GOT3 (cell line): ENCODE measurements around the gene GALNT10.

Experiments
- DNase-seq: peaks from one replicate; lab custom pipeline; 2025; ENCODE audit warnings: mixed read lengths; lab: John Stamatoyannopoulos, UW

Gene GALNT10

DNA sequence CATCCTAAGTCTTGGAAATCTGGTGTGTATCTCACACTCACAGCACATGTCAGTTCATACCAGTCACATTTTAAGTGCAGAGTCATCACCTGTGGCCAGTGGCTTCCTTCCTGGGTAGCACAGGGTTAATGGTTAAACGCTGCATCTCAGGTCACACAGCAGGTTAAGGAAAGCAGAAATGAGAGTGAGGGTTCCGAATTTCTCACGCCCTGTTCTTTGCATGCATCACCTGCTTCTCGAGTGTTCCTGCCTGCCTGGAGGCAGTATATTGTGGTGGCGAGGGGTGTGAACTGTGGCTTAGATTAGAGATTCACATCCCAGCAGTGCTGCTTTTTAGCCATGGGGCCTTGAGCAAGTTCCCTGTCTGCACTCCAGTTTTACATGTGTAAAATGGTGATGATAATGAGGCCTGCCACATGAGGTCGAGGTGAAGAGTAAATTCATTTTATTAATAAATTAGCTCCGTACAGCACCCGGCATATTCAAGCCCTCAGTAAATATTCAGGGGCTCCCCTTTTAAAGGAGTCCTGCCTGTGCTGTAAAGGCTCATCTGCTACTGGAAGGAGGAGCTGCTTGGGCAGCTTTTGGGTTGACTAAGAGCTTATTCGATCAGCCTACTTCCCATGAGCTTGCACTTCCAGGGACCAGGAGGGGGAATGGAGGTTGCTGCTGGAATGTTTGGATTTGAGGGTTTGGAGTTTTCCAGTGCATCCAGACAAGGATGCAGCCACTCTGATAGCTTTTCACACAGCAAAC lies 194.1 kb downstream of the GALNT10 start:
- no peak for DNase-seq

DNA sequence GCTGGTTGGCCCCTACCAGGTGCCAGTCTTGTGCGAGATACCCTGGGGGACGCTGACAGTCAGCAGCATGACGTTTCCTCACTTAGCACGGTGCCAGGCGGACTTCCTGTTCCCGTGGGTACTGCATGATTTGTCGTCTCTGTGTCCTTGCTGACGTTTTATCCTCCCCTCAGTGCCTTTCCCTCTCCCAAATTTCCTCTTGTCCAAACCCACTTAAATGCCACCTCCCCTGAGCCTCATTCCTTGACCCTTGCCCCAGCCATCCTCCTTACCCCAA lies 194.6 kb downstream of the GALNT10 start:
- DNase-seq = no peak

DNA sequence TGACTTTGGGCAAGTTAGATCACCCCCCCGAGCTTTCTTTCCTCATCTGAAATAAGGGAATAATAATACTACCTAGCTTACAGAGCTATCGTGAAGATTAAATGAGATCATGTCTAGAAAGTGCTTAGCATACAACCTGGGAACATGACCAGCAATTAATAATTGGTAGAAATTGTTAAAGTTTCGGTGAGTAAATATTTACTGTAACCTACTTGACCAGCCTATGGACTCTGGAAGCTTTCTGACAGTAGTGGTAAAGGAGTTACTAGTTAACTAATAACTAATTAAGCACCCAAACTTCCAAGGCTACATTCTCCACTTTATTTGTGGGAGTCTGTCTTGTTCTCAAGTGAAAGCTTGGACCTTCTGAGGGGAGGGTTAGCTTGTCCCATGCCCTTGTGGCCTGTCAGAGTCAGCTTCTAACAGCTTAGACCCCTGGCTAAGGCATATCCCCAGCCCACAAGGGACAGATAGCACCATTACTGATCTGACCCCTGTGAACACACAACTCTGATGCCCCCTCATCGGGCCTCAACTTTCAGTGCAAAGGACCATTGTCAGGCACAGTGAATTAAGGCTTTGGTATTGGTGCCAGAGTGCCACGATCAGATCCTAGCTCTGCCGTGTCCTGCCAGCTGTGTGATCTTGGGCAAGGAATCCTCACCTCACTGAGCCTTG lies 196.6 kb downstream of the GALNT10 start:
- no peak for DNase-seq

DNA sequence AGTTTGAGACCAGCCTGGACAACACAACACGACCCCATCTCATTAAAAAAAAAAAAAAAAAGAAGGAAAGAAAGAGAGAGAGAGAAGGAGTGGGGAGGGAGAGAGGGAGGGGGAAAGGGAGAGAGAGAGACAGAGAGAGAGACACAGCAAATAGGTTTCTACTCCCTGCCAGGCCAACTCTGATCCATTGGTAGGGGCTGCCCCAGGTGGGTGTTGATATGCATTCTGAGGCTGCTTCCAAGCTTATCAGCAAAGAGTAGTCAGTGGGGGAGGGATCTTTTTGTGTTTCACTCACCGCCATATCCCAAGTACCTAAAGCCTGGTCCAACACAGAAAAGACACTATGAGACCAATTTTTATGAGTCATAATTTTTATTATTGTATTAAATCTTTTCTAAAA lies 198.3 kb downstream of the GALNT10 start:
- DNase-seq = no peak

DNA sequence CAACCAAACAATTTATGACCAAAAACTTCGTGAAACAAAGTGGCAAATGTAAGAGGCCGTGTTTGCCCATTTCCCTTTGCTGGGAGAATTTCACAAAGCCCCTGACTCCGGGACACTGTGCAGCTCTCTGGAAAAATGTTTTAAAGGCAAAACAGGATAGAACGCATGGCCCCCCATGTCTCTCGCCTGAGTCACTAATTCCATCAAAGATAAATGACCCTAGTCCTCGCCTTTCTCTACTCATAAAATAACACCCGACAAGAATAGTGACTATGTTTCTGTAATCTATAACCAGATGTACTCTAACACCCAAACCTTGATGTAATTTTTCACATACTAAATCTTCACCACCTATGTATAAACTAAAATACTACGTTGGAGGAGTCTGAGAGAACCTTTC lies 199.6 kb downstream of the GALNT10 start:
- no peak for DNase-seq

DNA sequence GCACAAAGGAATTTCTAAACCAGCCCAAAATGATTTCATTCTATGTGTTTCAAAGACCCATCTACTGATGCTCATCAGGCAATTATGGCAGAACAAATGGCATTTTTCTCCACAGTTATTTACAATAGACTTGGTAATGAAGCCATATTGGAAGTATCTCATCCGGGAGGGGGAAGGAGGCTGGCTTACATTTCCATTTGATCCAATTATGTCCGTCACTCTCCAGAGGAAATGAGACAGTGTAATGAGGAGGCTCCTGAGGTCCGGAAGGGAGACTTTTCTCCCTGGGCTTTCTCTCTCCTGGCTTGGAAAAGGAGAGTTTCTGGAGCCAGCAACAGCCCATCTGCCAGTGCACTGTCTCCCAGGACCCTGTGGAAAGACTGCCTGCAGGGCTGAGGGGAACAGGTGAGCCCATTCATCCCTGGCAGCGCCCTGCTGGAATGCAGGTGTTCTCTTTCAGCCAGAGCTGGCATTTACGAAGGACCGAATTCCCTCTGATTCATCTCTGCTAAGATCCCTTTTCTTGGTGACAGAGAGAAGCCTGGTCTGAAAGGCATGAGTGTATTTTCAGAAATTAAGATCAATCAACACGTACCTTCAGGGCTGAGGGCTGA lies 200.3 kb downstream of the GALNT10 start:
- no peak for DNase-seq

DNA sequence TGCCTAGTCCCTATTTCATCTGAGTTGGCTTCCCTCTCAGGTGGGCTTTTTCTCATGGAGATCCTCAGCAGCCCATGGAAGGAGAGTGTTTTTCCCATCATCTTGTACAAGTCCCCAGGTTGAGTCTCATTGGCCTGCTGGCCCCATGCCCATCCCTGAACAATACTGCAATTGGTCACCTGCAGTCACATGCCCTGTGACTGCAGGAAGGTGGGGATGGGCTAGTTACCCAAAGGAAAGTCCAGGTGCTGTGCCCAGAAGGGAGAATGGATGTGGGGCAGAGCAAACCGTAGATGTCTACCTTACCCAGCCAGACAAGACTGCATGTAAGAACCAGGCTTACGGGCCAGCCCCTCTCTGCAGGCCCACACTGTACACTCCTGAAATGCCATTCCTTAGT lies 201.3 kb downstream of the GALNT10 start:
- DNase-seq = no peak

DNA sequence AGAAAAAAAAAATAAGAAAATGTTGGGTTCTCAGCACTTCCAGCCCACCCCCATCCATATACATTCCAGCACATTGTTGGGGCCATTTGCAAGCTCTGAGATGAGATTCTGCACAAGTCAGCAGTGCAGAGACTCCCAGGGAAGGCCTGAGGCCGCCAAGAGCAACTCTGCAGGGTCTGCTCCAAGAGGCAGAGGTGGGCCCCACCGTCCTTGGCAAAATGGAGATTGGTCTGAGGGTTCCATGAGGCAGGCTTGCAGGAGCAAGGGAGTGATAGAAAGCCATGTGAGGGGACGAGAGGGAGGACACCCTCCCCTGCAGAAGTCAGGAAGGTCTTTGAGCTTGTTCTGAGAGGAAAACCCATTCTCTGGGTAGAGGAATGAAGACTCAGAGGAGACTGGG lies 203.3 kb downstream of the GALNT10 start:
- no peak for DNase-seq

DNA sequence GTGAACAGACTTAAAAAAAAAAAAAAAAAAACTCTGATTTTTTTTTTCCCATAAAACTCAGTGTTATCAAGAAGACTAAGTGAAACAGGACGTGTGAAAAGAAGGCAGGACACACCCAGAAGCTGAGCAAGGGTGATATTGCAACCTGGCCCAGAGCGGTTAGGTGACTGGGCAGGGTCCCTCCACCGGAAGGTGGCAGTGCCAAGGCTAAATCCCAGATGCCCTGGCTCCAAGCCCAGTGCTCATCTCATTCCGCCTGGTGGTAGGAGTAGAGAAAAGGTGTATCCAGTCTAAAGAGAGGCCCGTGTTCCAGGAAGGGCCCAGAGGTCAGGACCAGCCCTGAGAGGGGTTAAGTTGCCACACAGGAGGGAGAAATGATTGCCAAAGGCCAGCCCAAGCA lies 203.8 kb downstream of the GALNT10 start:
- DNase-seq = no peak

DNA sequence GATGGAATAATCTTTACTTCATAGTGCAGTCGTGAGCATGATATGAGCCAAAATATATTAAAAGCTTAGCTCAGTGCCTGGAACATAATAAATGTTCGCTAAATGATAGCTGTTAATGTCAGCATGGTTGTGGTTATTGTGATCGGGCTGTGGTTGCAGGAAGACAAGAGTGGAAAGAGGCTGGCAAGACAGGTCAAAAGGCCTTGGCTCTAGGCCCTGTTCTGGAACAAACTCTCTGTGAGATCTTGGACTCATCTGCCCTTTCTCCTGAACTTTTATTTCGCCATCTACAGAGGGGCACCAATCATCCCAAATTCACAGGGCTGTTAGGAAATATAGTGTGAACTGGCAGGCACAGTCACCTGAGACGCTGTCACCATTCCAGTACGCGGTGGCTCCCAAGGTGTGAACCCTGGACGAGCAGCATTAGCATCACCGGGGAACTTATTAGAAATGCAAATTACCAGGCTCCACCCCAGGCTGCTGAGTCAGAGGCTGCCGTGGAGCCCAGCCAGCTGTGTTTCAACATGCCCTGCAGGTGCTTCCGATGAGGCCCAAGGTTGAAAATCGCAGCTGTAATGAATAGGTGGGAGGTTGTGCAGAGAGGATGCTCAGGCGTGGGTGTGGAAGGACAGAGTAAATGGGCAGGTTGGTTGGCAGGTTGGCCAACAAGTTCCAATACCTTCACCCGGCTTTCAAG lies 205.0 kb downstream of the GALNT10 start:
- no peak for DNase-seq

DNA sequence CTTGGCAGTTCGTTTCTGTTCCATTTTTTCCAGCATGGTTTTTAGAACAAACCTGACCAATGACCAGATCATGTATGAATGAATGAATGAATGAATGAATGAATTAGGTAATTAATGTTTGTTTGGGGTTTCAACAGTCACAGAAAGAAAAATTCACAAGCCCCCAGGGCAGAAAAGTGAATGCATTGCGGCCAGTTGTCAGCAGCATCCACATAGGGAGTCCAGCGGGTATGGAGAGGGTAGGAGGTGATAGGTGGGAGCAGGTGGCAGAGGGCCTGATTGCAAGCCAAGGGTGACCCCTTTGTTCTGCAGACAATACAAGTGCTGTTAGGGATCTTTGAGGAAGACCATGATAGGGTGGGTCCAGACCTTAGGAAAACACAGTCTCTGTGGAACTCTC lies 205.6 kb downstream of the GALNT10 start:
- DNase-seq = no peak

DNA sequence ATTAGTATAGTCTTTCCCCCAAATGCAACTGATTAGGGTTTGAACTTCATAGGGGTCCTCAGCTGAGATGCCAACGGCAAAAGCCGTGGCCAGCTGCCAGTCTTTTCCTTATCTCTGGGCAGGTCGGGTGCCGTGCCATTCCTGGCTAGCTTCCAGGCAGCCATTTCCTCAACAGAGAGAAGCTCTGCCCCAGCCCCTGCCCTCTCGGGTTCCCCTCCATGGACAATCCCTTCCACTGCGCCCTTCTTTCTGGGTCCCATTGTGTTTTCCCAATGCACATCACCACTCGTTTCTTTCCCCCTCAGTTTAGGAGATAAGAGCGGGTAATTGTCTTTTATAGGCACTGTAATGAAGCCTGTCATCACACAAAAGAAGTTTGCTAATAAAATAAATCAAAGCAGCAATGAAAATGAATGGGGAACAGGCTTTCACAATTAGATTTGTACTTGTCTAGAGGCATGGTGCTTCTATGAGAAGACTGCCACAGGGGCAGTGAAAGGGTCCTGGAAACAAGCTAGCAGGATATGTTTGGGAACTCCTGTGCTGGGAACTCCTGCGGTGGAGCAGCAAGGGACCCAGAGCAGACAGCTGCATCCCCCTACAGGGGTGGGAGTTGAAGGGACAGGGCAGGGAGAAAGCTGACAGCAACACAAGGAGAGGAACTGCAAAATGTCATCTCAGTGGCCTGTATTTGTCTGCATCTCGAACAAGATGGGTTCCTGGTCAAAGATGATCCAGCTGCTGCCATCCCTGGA lies 207.3 kb downstream of the GALNT10 start:
- DNase-seq = no peak

DNA sequence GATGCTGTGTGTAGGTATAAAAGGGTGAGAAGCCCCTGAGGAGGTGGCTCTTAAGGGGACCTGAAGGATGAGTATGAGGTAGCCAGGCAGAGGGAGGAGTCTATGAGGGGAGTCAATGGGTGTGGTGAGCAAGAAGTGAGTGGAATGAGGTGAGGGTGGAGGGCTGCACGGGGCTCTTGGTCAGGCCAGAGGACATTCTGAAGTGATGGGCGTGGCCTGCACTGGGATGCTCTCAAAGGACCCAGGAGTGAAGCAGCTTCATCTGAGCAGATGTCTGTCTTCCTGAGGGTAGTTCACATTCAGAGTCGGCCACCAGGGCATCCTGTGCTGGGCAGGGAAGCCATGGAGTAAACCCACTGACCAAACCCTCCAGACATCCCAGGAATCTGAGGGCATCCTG lies 210.1 kb downstream of the GALNT10 start:
- no peak for DNase-seq

DNA sequence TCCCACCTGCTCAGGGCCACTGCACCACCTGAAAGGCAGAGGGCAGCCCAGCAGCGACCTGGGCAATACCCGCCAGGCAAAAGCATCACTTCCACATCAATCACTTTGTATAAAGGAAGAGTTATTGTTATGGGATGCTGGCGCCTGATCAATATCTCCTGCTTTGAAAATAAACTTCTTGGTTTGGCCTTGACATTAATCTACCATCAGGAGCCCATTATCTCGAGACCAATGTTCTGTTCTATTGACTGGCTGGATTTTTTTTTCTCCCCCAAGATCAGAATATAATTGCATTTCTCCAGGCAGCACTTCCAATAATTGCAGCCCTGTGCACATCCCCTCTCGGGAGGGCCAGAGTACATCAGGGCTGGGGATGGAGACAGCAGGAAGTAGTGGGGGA lies 210.8 kb downstream of the GALNT10 start:
- DNase-seq = no peak

DNA sequence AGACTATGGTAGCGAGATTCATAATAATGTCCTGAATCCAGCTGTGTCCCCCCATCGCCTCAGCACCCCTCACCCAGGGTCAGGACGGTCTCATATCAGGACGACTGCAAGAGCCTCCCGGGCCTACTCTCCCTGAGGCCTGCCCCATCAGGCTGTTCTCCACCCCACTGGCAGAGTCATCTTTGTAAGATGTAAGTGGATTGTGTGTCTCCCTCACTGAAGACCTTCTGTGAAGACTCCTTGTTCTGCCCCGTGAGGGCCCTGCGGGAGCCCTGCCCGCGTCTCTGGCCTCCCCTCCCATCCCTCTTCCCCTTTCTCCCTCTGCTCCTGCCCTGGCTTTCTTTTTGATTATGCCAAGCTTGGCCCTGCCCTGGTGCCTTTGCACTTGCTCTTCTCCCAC lies 211.4 kb downstream of the GALNT10 start:
- DNase-seq = no peak

DNA sequence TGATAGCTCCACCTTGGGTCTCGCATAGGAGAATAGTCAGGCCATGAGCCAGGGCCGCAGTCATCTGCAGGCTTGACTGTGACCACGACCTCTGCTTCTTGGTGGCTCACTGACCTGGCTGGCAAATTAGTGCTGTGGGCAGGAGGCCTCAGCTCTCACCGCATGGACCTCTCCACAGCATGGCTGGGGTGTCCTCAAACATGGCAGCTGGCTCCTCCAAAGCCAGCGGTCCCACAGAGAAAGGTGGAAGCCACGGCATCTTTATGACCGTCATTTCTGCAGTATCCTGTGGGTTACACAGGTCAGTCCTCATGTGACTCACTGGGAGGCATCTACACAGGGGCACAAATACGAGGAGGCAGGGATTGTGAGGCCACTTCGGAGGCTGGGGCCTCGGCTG lies 212.1 kb downstream of the GALNT10 start:
- no peak for DNase-seq

DNA sequence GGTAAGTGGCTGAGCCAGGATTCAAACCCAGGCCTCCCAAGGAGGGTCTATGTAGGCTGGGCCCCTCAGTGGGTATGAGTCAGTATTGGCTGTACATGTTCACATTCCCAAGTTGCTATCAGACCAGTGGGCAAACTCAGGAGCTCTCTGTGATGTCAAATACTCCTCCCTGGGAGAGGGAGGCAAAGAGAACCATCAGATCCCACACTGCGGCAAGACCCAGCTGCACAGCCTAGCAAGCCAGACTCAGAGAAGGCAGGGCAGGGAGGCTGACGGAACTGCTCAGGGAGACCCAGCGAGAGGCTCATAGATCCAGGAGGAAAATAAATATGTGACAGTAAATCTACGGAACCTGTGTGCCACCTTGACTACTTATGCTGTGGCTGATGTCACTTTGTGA lies 212.7 kb downstream of the GALNT10 start:
- no peak for DNase-seq

DNA sequence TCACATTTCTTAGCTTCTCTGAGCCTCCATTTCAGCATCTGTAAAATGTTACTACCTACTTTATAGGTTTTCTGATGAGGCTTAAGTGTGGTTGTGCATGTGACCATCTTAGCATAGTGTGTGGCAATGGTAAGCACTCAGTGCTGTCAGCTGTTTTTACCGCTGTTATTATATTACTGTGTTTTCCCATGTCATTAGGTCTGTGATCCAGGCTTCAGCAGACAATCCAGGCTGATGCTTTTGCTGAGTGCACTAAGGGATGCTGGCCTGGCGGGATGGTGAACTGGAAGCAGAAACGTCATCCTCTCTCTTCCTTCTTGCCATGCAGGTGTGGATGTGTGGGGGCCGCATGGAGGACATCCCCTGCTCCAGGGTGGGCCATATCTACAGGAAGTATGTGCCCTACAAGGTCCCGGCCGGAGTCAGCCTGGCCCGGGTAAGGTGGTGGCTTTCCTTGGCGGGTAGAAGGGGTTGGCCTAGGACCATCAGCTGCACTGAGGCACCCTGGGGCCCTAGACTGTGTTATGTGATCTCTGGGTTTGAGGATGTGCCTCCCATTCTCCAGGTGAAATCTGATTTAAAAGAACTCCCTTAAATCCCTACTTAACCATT lies 213.3 kb downstream of the GALNT10 start:
- DNase-seq = no peak

DNA sequence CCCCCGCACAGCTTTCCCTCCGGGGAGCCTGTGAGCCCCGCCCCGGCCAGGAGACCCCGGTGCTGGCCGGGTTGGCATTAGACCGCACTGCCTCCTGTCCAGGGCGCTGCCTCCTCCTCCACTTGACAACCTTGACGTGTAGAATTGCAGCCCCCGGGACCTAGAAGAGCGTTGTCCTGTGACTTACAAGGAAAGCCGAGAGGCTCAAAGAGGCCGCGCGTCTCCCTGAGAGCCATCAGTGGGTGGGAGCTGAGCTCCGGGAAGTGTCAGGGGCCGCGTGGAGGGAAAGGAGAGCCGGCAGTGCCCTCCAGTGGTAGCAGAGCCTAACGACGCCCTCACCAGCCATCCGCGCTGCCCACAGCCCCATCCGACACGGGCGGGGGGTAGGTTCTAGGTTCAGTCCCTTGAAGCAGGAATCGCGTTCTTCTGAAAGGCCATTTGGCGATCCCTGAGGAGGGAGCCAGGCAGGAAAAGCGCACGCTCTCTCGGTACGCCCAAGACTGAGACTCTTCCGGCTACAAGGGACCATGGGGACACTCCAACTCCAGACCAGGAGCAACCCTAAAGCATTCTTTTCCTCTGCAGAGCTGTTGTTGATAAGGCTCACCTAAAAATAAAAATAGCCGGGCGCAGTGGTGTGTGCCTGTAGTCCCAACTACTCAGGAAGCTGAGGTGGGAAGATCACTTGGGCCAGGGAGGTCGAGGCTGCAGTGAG lies 214.7 kb downstream of the GALNT10 start:
- DNase-seq = peak; percentile 48

DNA sequence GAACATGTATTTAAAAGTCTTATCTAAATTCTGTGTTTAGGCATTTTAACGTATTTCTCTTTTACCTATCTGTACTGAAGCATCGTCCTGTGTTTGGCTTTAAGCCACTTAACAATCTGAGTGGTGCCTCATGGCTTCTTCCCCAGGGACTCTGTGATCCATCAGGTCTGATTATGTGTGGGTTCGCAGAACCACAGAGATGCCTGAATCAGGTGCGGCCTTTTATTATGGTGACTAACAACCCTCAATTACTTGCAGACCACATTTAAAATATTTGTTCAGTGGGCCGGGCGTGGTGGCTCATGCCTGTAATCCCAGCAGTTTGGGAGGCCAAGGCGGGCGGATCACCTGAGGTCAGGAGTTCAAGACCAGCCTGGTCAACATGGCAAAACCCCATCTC lies 215.7 kb downstream of the GALNT10 start:
- DNase-seq = no peak

DNA sequence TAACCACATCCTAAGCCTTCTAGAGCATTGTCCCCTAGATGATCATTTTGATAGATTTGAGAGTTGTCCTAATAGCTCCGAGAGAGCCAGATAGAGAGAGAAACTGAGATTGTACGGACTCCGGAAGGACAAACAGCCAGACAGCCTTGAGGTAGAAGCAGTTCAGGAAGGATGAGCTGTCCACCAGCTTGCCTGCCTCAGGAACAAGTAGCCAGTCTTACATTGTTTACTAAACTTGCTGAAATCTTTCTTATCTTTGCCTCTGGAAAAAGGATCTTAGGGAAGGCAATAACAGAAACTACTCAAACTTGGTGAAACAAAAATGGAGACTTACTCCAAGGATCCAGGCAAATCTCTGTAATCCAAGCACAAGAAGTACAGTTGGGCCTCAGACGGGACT lies 216.3 kb downstream of the GALNT10 start:
- no peak for DNase-seq
